HUDEP-2 (cell line): ENCODE measurements around the gene TBC1D24.
"Not testable (repeated sequence)": the region's sequence is repeated elsewhere in the genome, so short reads cannot be mapped to it uniquely, and the experiment has no call there.

Source experiments
- DNase-seq, 76 experiments: peaks; one replicate each; lab custom pipeline; 2025; ENCODE audit not compliant: unreplicated experiment in 76 of 76; lab: John Stamatoyannopoulos, UW

The TBC1D24 gene

GRCh38 chr16:2554709-2555425 is 79.9 kb downstream of the TBC1D24 start:
- DNase-seq: not testable (repeated sequence)
